ENCODE measurements around the gene LZTS2. TPM values are rescaled to one million over a fixed set of nuclear protein-coding genes. Genes with fewer than 3 reads are reported as not detected.

LZTS2 gene
- total RNA-seq, 1 experiment from 2014 or later = 108 TPM

- peaks cover 6% of the 10 kb centered on the region for H3K27me3 ChIP-seq (ENCODE audit: control insufficient read depth, insufficient read depth, low read length)
- H3K4me3 ChIP-seq (ENCODE audit: insufficient read depth, low read depth, low read length) = no peak overlapping the region
- no peaks in the 10 kb centered on the region; the same call in 1 of the 2 replicates for H3K36me3 ChIP-seq (replicated peaks; ENCODE audit: control insufficient read depth, insufficient read depth, low read length)
- DNase-seq = peak; percentile 89
Measured at GRCh38 chr10:101011517-101012423, 12.2 kb downstream of the LZTS2 start.

- peak; percentile 92 for DNase-seq
- Histone ChIP-seq H3K27me3 (ENCODE audit: control insufficient read depth, insufficient read depth, low read length) (peaks cover 14% of the 10 kb centered on the region), H3K4me3 (ENCODE audit: insufficient read depth, low read depth, low read length) (no peak overlapping the region), H3K36me3 (replicated peaks; ENCODE audit: control insufficient read depth, insufficient read depth, low read length) (no peaks in the 10 kb centered on the region)
Measured at GRCh38 chr10:101012525-101013364, 13.1 kb downstream of the LZTS2 start.

- H3K4me3 ChIP-seq (ENCODE audit: insufficient read depth, low read depth, low read length) = no peak overlapping the region
- DNase-seq = no peak
- H3K27me3 ChIP-seq (ENCODE audit: control insufficient read depth, insufficient read depth, low read length) = peaks cover 20% of the 10 kb centered on the region
- H3K36me3 ChIP-seq (replicated peaks; ENCODE audit: control insufficient read depth, insufficient read depth, low read length) = no peaks in the 10 kb centered on the region
Measured at GRCh38 chr10:101013365-101013825, 13.8 kb downstream of the LZTS2 start.

GRCh38 chr10:101014230-101014884 is 14.7 kb downstream of the LZTS2 start:
- peak; percentile 92 for DNase-seq
- no peaks in the 10 kb centered on the region for H3K36me3 ChIP-seq (replicated peaks; ENCODE audit: control insufficient read depth, insufficient read depth, low read length)
- peaks cover 30% of the 10 kb centered on the region for H3K27me3 ChIP-seq (ENCODE audit: control insufficient read depth, insufficient read depth, low read length)
- H3K4me3 ChIP-seq (ENCODE audit: insufficient read depth, low read depth, low read length) = no peak overlapping the region

- Histone ChIP-seq H3K36me3 (replicated peaks; ENCODE audit: control insufficient read depth, insufficient read depth, low read length) (no peaks in the 10 kb centered on the region), H3K27me3 (ENCODE audit: control insufficient read depth, insufficient read depth, low read length) (peaks cover 31% of the 10 kb centered on the region), H3K4me3 (ENCODE audit: insufficient read depth, low read depth, low read length) (no peak overlapping the region)
- no peak for DNase-seq
Measured at GRCh38 chr10:101014966-101015581, 15.5 kb downstream of the LZTS2 start.

GRCh38 chr10:101015582-101015973 is 16.0 kb downstream of the LZTS2 start:
- H3K27me3 ChIP-seq (ENCODE audit: control insufficient read depth, insufficient read depth, low read length) = peaks cover 31% of the 10 kb centered on the region
- H3K36me3 ChIP-seq (replicated peaks; ENCODE audit: control insufficient read depth, insufficient read depth, low read length) = no peaks in the 10 kb centered on the region
- no peak overlapping the region for H3K4me3 ChIP-seq (ENCODE audit: insufficient read depth, low read depth, low read length)

GRCh38 chr10:101016814-101017213 is 17.2 kb downstream of the LZTS2 start:
- Histone ChIP-seq H3K36me3 (replicated peaks; ENCODE audit: control insufficient read depth, insufficient read depth, low read length) (no peaks in the 10 kb centered on the region), H3K27me3 (ENCODE audit: control insufficient read depth, insufficient read depth, low read length) (peaks cover 34% of the 10 kb centered on the region), H3K4me3 (ENCODE audit: insufficient read depth, low read depth, low read length) (no peak overlapping the region)
- DNase-seq = no peak

More at GRCh38 chr10:101015582-101015973, 16.0 kb downstream of the LZTS2 start:
- peak; percentile 36 for DNase-seq

GRCh38 chr10:101018118-101018599 is 18.6 kb downstream of the LZTS2 start:
- peak; percentile 83 for DNase-seq
- Histone ChIP-seq H3K4me3 (ENCODE audit: insufficient read depth, low read depth, low read length) (peak overlapping the region; percentile 40), H3K36me3 (replicated peaks; ENCODE audit: control insufficient read depth, insufficient read depth, low read length) (no peaks in the 10 kb centered on the region), H3K27me3 (ENCODE audit: control insufficient read depth, insufficient read depth, low read length) (peaks cover 34% of the 10 kb centered on the region)

- Histone ChIP-seq H3K36me3 (replicated peaks; ENCODE audit: control insufficient read depth, insufficient read depth, low read length) (no peaks in the 10 kb centered on the region), H3K27me3 (ENCODE audit: control insufficient read depth, insufficient read depth, low read length) (peaks cover 34% of the 10 kb centered on the region), H3K4me3 (ENCODE audit: insufficient read depth, low read depth, low read length) (peak overlapping the region; percentile 40)
- DNase-seq = peak; percentile 97
Measured at GRCh38 chr10:101018600-101019439, 19.2 kb downstream of the LZTS2 start.

- DNase-seq = no peak
- Histone ChIP-seq H3K4me3 (ENCODE audit: insufficient read depth, low read depth, low read length) (no peak overlapping the region), H3K27me3 (ENCODE audit: control insufficient read depth, insufficient read depth, low read length) (peaks cover 34% of the 10 kb centered on the region), H3K36me3 (replicated peaks; ENCODE audit: control insufficient read depth, insufficient read depth, low read length) (no peaks in the 10 kb centered on the region)
Measured at GRCh38 chr10:101019440-101019703, 19.8 kb downstream of the LZTS2 start.

GRCh38 chr10:101020427-101021075 is 20.9 kb downstream of the LZTS2 start:
- no peak for DNase-seq
- H3K4me3 ChIP-seq (ENCODE audit: insufficient read depth, low read depth, low read length) = no peak overlapping the region
- no peaks in the 10 kb centered on the region for H3K36me3 ChIP-seq (replicated peaks; ENCODE audit: control insufficient read depth, insufficient read depth, low read length)
- H3K27me3 ChIP-seq (ENCODE audit: control insufficient read depth, insufficient read depth, low read length) = peaks cover 32% of the 10 kb centered on the region

- H3K4me3 ChIP-seq (ENCODE audit: insufficient read depth, low read depth, low read length) = no peak overlapping the region
- H3K27me3 ChIP-seq (ENCODE audit: control insufficient read depth, insufficient read depth, low read length) = peaks cover 32% of the 10 kb centered on the region
- no peak for DNase-seq
- no peaks in the 10 kb centered on the region for H3K36me3 ChIP-seq (replicated peaks; ENCODE audit: control insufficient read depth, insufficient read depth, low read length)
Measured at GRCh38 chr10:101021239-101021638, 21.6 kb downstream of the LZTS2 start.

- peaks cover 28% of the 10 kb centered on the region for H3K27me3 ChIP-seq (ENCODE audit: control insufficient read depth, insufficient read depth, low read length)
- no peak overlapping the region for H3K4me3 ChIP-seq (ENCODE audit: insufficient read depth, low read depth, low read length)
- DNase-seq = no peak
- no peaks in the 10 kb centered on the region for H3K36me3 ChIP-seq (replicated peaks; ENCODE audit: control insufficient read depth, insufficient read depth, low read length)
Measured at GRCh38 chr10:101021692-101022251, 22.2 kb downstream of the LZTS2 start.
